GM19324 (cell line): Measurements from ENCODE around the gene JSRP1.

Source experiments
- ATAC-seq: cut with Tn5 transposase; IDR thresholded peaks from one replicate; pipeline ENCODE4 v1.9.1; 2021; ENCODE audit warnings: mild to moderate bottlenecking, moderate library complexity; ENCODE audit not compliant: unreplicated experiment, low FRiP score

JSRP1 gene

DNA sequence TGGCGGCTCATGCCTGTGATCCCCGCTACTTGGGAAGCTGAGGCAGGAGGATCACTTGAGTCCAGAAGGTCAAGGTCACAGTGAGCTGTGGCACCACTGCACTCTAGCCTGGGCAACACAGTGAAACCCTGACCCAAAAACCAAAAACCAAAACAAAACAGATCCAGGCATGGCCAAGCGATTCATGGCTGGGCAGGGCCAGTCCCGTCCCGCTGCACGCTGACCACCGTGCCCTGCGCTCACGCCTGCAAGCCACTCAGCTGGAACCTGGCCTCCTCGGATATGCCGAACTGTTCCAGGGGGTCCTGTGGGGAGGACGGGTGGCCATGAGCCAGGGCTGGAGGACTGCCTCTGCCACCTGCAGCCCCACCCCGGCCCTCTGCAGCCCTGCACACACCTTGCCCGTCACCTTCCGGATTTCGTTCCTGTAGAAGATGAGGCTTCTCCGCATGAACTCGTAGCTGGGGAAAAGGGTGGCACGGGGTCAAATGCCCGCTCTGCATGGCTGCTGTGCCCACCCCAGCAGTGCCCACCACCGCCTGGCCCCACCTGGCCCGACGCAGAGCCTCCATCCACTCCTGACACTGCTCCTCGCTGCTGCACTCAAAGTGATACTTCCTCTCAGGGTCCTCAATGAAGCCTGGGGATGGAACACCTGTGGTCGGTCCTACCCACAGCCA lies 22.5 kb downstream of the JSRP1 start:
- no peak for ATAC-seq

DNA sequence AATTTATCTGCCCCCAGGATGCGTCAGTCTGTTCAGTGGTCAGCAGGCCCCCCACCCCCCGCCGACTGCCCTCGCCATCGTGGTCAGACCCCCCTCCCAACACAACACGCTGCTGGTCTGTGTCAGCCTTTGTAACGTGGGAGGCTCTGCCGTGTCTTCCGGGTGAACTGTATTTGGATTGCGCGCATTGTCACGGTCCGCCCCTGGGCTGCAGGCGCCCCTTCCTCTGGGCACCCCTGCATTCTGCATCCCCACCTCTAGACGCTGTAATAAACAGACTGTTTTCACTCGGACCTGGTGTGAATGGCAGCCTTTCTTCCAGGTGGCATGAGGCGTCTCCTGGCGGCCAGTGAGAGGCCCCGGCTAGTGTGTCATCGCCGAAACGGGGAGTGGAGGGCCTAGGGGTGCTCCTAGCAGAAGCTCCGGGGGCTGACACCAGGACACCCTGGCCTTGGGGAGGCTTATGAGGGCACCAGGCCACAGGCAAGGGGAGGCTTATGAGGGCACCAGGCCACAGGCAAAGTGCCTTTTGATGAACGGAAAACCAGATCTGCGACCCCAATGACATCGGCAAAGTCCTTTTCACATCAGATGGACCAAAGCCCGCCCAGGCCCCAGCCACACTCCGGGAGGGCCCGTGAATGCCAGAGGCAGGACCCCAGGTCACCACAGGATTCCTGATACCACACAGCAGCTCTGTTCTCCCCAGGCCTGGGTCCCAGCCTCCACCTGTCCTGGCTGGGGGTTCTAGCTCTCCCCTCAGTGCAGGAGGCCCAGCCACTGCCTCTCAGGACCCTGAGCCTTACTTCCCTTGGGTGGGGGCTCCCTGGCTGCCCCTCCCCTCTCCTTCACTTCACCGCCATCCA lies 23.7 kb downstream of the JSRP1 start:
- ATAC-seq, result no peak

DNA sequence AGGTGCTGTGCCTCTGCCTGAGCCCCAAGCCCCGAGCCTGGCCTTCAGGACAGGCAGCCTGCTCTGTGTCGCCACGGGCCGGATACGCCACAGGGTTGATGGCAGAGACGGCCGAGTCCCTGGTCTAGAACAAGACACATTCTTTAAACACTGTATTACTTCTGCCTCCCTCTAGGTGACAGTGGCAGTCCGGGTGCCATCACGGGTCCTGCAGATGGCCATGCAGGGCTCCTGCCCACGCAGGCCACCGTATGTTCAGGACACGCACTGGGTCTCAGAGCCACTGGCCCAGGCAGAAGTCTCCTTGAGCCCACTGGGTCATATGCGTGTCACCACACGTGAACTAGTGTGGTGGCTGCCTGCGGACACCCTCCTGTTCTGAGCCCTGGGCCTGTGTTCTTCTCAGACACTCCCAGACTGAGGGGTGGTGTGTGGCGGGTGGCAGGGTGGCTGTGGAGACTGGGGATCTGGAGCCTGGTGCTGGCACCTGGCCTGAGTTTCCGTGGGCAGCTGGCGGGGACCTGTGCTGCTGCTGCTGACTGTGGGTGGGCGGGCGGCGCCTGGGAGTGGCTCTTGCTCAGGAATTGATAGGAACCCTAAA lies 24.5 kb downstream of the JSRP1 start:
- ATAC-seq, result no peak

GRCh38 chr19:2230807-2231533 lies 25.2 kb downstream of the JSRP1 start:
- no peak for ATAC-seq

DNA sequence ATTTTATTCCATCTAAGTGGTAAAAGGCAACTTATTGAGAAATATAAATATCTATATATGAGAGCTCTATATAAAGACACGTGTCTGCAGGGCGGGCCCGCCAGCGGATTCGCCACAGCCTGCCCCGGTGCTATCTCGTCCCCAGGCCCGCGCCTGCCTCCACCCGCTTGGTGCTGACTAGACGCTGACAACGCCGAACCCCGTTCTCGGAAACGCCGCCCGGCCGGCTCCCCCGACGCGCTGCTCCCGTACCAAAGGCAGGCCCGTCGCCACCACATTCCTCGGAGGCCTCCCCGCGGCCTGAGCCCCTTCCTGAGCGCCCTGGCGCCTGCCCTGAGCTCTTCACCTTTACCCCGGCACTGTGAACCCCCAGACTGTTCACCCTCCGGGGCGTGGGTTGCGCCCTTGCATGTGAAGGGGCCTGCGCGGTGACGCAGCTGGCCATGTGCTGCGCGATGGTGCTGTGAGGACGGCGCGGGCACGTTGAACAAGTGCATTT lies 26.1 kb downstream of the JSRP1 start:
- ATAC-seq, result no peak

- ATAC-seq, result no peak
Observed at GRCh38 chr19:2229103-2230032, 26.8 kb downstream of the JSRP1 start.

GRCh38 chr19:2228157-2229030 lies 27.8 kb downstream of the JSRP1 start:
- no peak for ATAC-seq

GRCh38 chr19:2227415-2228156 lies 28.6 kb downstream of the JSRP1 start:
- no peak for ATAC-seq

GRCh38 chr19:2226840-2227360 lies 29.3 kb downstream of the JSRP1 start:
- ATAC-seq, result no peak

DNA sequence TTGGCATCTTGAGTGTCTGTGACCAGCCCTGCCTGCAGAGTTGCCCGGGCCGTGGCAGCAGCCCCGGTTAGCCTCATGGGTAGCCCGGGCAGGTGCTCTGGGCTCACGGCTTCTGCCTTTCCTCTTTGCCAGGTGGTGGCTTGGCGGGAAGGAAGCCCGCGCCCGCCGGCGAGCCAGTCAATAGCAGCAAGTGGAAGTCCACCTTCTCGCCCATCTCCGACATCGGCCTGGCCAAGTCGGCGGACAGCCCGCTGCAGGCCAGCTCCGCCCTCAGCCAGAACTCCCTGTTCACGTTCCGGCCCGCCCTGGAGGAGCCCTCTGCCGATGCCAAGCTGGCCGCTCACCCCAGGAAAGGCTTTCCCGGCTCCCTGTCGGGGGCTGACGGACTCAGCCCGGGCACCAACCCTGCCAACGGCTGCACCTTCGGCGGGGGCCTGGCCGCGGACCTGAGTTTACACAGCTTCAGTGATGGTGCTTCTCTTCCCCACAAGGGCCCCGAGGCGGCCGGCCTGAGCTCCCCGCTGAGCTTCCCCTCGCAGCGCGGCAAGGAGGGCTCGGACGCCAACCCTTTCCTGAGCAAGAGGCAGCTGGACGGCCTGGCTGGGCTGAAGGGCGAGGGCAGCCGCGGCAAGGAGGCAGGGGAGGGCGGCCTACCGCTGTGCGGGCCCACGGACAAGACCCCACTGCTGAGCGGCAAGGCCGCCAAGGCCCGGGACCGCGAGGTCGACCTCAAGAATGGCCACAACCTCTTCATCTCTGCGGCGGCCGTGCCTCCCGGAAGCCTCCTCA lies 30.0 kb downstream of the JSRP1 start:
- no peak for ATAC-seq

DNA sequence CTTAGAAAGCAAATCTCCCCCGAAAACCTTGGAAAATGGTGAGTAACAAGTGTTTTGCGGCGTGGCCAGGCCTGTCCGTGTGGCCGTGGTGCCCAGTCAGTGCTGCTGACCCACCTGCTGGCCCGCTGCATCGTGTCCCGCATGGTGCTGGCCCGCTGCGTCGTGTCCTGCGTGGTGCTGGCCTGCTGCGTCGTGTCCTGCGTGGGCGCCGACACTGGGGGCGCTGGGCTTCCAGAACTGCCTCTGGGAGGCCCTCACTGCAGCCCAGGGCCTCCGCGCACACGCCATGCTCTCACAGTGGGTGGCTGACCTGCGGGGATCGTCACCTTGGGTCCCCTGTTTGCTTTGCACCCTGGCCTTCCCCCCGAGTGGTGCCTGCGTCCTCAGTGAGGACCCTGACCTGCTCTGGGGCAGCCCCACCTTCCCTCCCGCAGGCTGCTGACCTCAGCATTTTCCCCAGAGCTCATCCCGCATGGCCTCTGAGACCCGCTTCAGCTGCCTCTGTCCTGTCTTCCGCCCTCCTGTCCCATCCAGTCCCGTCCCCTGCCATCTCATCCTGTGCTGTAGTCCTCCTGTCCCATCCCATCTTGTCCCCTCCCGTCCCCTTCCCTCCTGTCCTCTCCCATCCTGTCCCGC lies 30.7 kb downstream of the JSRP1 start:
- no peak for ATAC-seq

- no peak for ATAC-seq
Observed at GRCh38 chr19:2224754-2225349, 31.4 kb downstream of the JSRP1 start.

- no peak for ATAC-seq
Observed at GRCh38 chr19:2223959-2224358, 32.3 kb downstream of the JSRP1 start.

- ATAC-seq, result no peak
Observed at GRCh38 chr19:2223391-2223790, 32.8 kb downstream of the JSRP1 start.

DNA sequence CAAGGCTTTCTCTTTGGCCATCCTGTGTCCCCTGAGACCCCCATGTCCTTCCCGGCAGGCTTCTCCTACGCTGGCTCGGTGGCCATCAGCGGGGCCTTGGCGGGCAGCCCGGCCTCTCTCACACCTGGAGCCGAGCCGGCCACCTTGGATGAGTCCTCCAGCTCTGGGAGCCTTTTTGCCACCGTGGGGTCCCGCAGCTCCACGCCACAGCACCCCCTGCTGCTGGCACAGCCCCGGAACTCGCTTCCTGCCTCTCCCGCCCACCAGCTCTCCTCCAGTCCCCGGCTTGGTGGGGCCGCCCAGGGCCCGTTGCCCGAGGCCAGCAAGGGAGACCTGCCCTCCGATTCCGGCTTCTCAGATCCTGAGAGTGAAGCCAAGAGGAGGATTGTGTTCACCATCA lies 34.3 kb downstream of the JSRP1 start:
- ATAC-seq, result no peak

- ATAC-seq, result no peak
Observed at GRCh38 chr19:2221250-2221831, 34.9 kb downstream of the JSRP1 start.
